ENCODE results near the gene CRMP1.

GRCh38 chr4:5906191-5906590, 13.3 kb upstream of the CRMP1 start:
- no peak for TF ChIP-seq ZNF121 (CRISPR knock-in tag; IDR thresholded peaks at IDR 0.05)
- no peak for TF ChIP-seq MAX (CRISPR knock-in tag; IDR thresholded peaks at IDR 0.05)
- no peak for TF ChIP-seq ZNF138 (CRISPR knock-in tag; conservative IDR thresholded peaks at IDR 0.05)
- TF ChIP-seq IRF1 (CRISPR knock-in tag; IDR thresholded peaks at IDR 0.05), result no peak

All from WTC11 (cell line).